IMR-90 (cell line): ENCODE data around the gene ALK. TPM values are rescaled to one million over a fixed set of nuclear protein-coding genes. Genes with fewer than 3 reads are reported as not detected.

Source experiments
- ATAC-seq: fragments of 200-7000 bp; cut with Tn5 transposase; 2 replicates; pipeline ENCODE4 v1.9.1; 2020; ENCODE audit warnings: low read depth, mild to moderate bottlenecking, moderate library complexity
- BruUV-seq: library from RNA; stranded (reverse); fragments of 400-500 nt; replicated peaks from 2 replicates; lab custom pipeline; 2021; lab: Mats Ljungman, UMichigan
- CTCF ChIA-PET: fragments of 300-600 bp; formaldehyde crosslinking; extraction: SDS; loops from one replicate; lab custom pipeline; 2021; ENCODE audit warnings: antibody characterized with exemption; lab: Yijun Ruan, JAX
- POLR2A ChIA-PET: fragments of 300-600 bp; sonication (Branson Sonifier 250); formaldehyde crosslinking; loops from one replicate; lab custom pipeline; 2022; ENCODE audit warnings: antibody characterized with exemption; ENCODE audit not compliant: unreplicated experiment; lab: Charles Lee
- DNase-seq: peaks from one replicate; pipeline ENCODE4 v3.0.0; 2013
- H2AFZ ChIP-seq: replicated peaks from 2 replicates; pipeline ENCODE3; 2013; ENCODE audit warnings: low read length, mild to moderate bottlenecking; ENCODE audit not compliant: poor library complexity
- H2AK5ac ChIP-seq: 2 replicates; pipeline ENCODE4 v1.6.1; 2013; ENCODE audit warnings: low read depth, low read length, inconsistent platforms
- H2AK9ac ChIP-seq: replicated peaks from 2 replicates; pipeline ENCODE3; 2013; ENCODE audit warnings: mild to moderate bottlenecking, low read depth, low read length, moderate library complexity; ENCODE audit not compliant: poor library complexity
- H2BK120ac ChIP-seq: 2 replicates; pipeline ENCODE4 v1.6.1; 2013; ENCODE audit warnings: low read depth, low read length, inconsistent platforms
- H2BK15ac ChIP-seq: 3 replicates; pipeline ENCODE4 v1.6.1; 2013; ENCODE audit warnings: low read depth, low read length, inconsistent platforms
- H2BK20ac ChIP-seq: 2 replicates; pipeline ENCODE4 v1.6.1; 2013; ENCODE audit warnings: low read depth, mild to moderate bottlenecking, inconsistent platforms, low read length, moderate library complexity
- H2BK5ac ChIP-seq: 2 replicates; pipeline ENCODE4 v1.6.1; 2013; ENCODE audit warnings: mild to moderate bottlenecking, low read depth, low read length, inconsistent platforms; ENCODE audit not compliant: poor library complexity, severe bottlenecking
- H3K14ac ChIP-seq: replicated peaks from 2 replicates; pipeline ENCODE4 v1.6.1; 2013; ENCODE audit warnings: low read depth, low read length, inconsistent platforms
- H3K18ac ChIP-seq: 2 replicates; pipeline ENCODE4 v1.6.1; 2013; ENCODE audit warnings: low read depth, low read length, control low read depth
- H3K23ac ChIP-seq: 2 replicates; pipeline ENCODE4 v1.6.1; 2013; ENCODE audit warnings: low read depth, low read length, inconsistent platforms
- H3K27ac ChIP-seq: 2 replicates; pipeline ENCODE4 v1.5.1; 2013; ENCODE audit warnings: mild to moderate bottlenecking, control low read depth, low read length; ENCODE audit not compliant: insufficient read depth
- H3K27me3 ChIP-seq: 2 replicates; pipeline ENCODE4 v1.6.1; 2013; ENCODE audit warnings: low read length; ENCODE audit not compliant: control insufficient read depth, insufficient read depth
- H3K36me3 ChIP-seq: 2 replicates; pipeline ENCODE4 v1.6.1; 2013; ENCODE audit warnings: low read length, mixed read lengths; ENCODE audit not compliant: control insufficient read depth, insufficient read depth
- H3K4ac ChIP-seq: 2 replicates; pipeline ENCODE4 v1.6.1; 2013; ENCODE audit warnings: low read depth, low read length, inconsistent platforms
- H3K4me1 ChIP-seq: 2 replicates; pipeline ENCODE4 v1.6.1; 2013; ENCODE audit warnings: low read length, mixed read lengths; ENCODE audit not compliant: control insufficient read depth, insufficient read depth
- H3K4me2 ChIP-seq: 2 replicates; pipeline ENCODE4 v1.6.1; 2013; ENCODE audit warnings: low read depth, mild to moderate bottlenecking, control low read depth, low read length, moderate library complexity
- H3K4me3 ChIP-seq: 2 replicates; pipeline ENCODE4 v1.5.1; 2013; ENCODE audit warnings: low read depth, mild to moderate bottlenecking, control low read depth, low read length, moderate library complexity; ENCODE audit not compliant: insufficient read depth
- H3K56ac ChIP-seq: 2 replicates; pipeline ENCODE4 v1.6.1; 2013; ENCODE audit warnings: low read length, inconsistent platforms; ENCODE audit not compliant: insufficient read depth; ENCODE audit errors: extremely low read depth
- H3K79me1 ChIP-seq, 2 experiments: 2 replicates each; pipeline ENCODE4 v1.6.1; 2013; ENCODE audit warnings: low read length in 2 of 2, inconsistent platforms in 1 of 2, low read depth in 1 of 2
- H3K9ac ChIP-seq: 2 replicates; pipeline ENCODE4 v1.6.1; 2013; ENCODE audit warnings: low read depth, low read length, control low read depth
- H3K9me1 ChIP-seq: 2 replicates; pipeline ENCODE4 v1.6.1; 2013; ENCODE audit warnings: low read length, inconsistent platforms; ENCODE audit not compliant: insufficient read depth
- H3K9me3 ChIP-seq: 2 replicates; pipeline ENCODE4 v1.6.1; 2013; ENCODE audit warnings: low read length; ENCODE audit not compliant: control insufficient read depth, insufficient read depth
- H4K20me1 ChIP-seq: 2 replicates; pipeline ENCODE4 v1.6.1; 2013; ENCODE audit warnings: low read length, inconsistent platforms; ENCODE audit not compliant: insufficient read depth
- H4K5ac ChIP-seq: 2 replicates; pipeline ENCODE4 v1.6.1; 2013; ENCODE audit warnings: mild to moderate bottlenecking, low read depth, low read length, control low read depth
- H4K8ac ChIP-seq, 2 experiments: 2 replicates each; pipeline ENCODE4 v1.6.1; 2013; ENCODE audit warnings: low read depth in 2 of 2, low read length in 2 of 2, control low read depth in 1 of 2, inconsistent platforms in 1 of 2
- H4K91ac ChIP-seq: 2 replicates; pipeline ENCODE4 v1.6.1; 2013; ENCODE audit warnings: low read depth, low read length, inconsistent platforms; ENCODE audit not compliant: insufficient read depth
- CTCF ChIP-seq: conservative IDR thresholded peaks from 2 replicates; pipeline ENCODE4 v1.5.1; 2012; ENCODE audit warnings: mild to moderate bottlenecking, low read depth, low read length, improper control_type of control experiment
- USF2 ChIP-seq: fragments of 150-350 bp; IDR thresholded peaks from 2 replicates; pipeline ENCODE4 v1.6.1; 2017; ENCODE audit warnings: mild to moderate bottlenecking, antibody characterized with exemption, low read length, low read depth
- WGBS, 2 experiments: methylation state at CpG; one replicate each; pipeline versions ENCODE4 v1.1.5 to v1.1.7; 2013; ENCODE audit warnings: missing lambda C conversion rate in 2 of 2; ENCODE audit not compliant: insufficient read length in 1 of 2; ENCODE audit errors: extremely low coverage in 2 of 2; 5-methylcytosine and 5-hydroxymethylcytosine counted together
- dilution Hi-C: fragments of 300-500 bp; cut with HindIII; formaldehyde crosslinking; loops from one replicate; pipeline ENCODE4 v1.14.3; 2018; ENCODE audit warnings: low sequenced_read_pairs; ENCODE audit not compliant: unreplicated experiment
- in situ Hi-C: fragments of 300-500 bp; cut with MboI; formaldehyde crosslinking; loops from 3 replicates; pipeline ENCODE4 v1.14.3; 2019; ENCODE audit warnings: low sequenced_read_pairs, inconsistent platforms, mixed read lengths
- intact Hi-C: fragments of 100-400 bp; cut with micrococcal nuclease; formaldehyde crosslinking; loops from 2 replicates; pipeline ENCODE4 v1.10.0; 2022
- polyA plus RNA-seq, 3 experiments: library from polyadenylated mRNA; depleted of rRNA; stranded (reverse); fragments of >200 nt; gene quantifications; 2 replicates each; pipeline ENCODE4 v1.2.3, GENCODE V29; 2012; ENCODE audit warnings: low replicate concordance in 1 of 3
- total RNA-seq: library from RNA; depleted of rRNA; stranded (reverse); fragments of >200 nt; gene quantifications from 2 replicates; pipeline ENCODE4 v1.2.3, GENCODE V29; 2012

Gene ALK
- total and polyA plus RNA-seq, 2 of the 4 experiments (the other 2 are of a cell fraction), result not detected

- H3K9me1 ChIP-seq, result no peaks in the 10 kb centered on the region
- no peak overlapping the region for H2AK5ac ChIP-seq
- no peak overlapping the region for H4K8ac ChIP-seq
- H2BK5ac ChIP-seq, result no peak overlapping the region
- no peak overlapping the region for H2AFZ ChIP-seq
- intact Hi-C loops, result no loop called here
- no peak overlapping the region for H3K56ac ChIP-seq
- H3K79me1 ChIP-seq, result no peaks in the 10 kb centered on the region
- H2BK20ac ChIP-seq, result no peak overlapping the region
- no peak overlapping the region for H3K23ac ChIP-seq
- dilution Hi-C loops, result no loop called here
- WGBS, 2 experiments, result no CpG with 5 or more reads among the region's 2 CpGs
- H2AK9ac ChIP-seq, result no peak overlapping the region
- no peak for TF ChIP-seq CTCF
- peak; percentile 17; the same call in 1 of the 2 replicates for TF ChIP-seq USF2
- no TSS peak for BruUV-seq
- ChIA-PET CTCF (no interaction called here), POLR2A (no interaction called here)
- H3K4me3 ChIP-seq, result no peak overlapping the region
- H3K18ac ChIP-seq, result no peak overlapping the region
- no peak overlapping the region for H3K4me2 ChIP-seq
- H4K5ac ChIP-seq, result no peak overlapping the region
- in situ Hi-C loops, result no loop called here
- H3K14ac ChIP-seq, result no peak overlapping the region
- H2BK15ac ChIP-seq, result no peak overlapping the region
- H3K4ac ChIP-seq, result no peak overlapping the region
- no peak for ATAC-seq
- no peak overlapping the region for H2BK120ac ChIP-seq
- no peak overlapping the region for H4K91ac ChIP-seq
- H3K27me3 ChIP-seq, result peaks cover 7% of the 10 kb centered on the region
- H3K9ac ChIP-seq, result no peak overlapping the region
- H3K4me1 ChIP-seq, result no peaks in the 10 kb centered on the region
- DNase-seq, result peak; percentile 8
- no peaks in the 10 kb centered on the region for H3K9me3 ChIP-seq
- H4K20me1 ChIP-seq, result no peaks in the 10 kb centered on the region
- H3K36me3 ChIP-seq, result no peaks in the 10 kb centered on the region
- no peak overlapping the region for H3K27ac ChIP-seq
Observed at GRCh38 chr2:29777161-29777560, 144.2 kb downstream of the ALK start.
